PC-3 (cell line): ENCODE results near the gene MBD3L1.

Source experiments
- EZH2 ChIP-seq: fragments of 300-600 bp; sonication (generic); IDR thresholded peaks from one replicate; pipeline ENCODE4 v1.6.1; 2017; ENCODE audit warnings: antibody characterized with exemption, mild to moderate bottlenecking, low read length; ENCODE audit not compliant: unreplicated experiment
- TF ChIP-seq, protein P1 (sequence below): fragments of 300-600 bp; sonication (generic); conservative IDR thresholded peaks from 2 replicates; pipeline ENCODE4 v1.5.1; 2017; ENCODE audit warnings: antibody characterized with exemption, low read depth, mild to moderate bottlenecking, low read length

DNA sequence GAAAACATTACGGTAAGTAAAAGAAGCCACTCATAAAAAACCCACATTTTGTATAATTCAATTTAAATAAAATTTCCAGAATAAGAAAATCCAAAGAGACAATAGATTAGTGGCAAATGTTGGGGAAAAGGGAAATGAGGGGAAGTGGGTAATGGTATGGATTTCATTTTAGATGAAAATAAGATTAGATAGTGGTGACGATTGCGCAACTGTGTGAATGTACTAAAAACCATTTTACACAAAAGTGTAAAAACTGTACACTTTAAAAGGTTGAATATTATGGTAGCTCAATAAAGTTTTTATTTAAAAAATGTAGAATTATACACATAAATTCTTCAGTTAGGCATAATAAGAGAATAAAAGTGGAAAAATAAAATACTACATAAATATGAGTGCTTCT is 3.7 kb downstream of the MBD3L1 start:
- TF ChIP-seq, protein P1, sequence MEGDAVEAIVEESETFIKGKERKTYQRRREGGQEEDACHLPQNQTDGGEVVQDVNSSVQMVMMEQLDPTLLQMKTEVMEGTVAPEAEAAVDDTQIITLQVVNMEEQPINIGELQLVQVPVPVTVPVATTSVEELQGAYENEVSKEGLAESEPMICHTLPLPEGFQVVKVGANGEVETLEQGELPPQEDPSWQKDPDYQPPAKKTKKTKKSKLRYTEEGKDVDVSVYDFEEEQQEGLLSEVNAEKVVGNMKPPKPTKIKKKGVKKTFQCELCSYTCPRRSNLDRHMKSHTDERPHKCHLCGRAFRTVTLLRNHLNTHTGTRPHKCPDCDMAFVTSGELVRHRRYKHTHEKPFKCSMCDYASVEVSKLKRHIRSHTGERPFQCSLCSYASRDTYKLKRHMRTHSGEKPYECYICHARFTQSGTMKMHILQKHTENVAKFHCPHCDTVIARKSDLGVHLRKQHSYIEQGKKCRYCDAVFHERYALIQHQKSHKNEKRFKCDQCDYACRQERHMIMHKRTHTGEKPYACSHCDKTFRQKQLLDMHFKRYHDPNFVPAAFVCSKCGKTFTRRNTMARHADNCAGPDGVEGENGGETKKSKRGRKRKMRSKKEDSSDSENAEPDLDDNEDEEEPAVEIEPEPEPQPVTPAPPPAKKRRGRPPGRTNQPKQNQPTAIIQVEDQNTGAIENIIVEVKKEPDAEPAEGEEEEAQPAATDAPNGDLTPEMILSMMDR: no peak
- no peak for TF ChIP-seq EZH2
